A673 (cell line): ENCODE measurements around the gene CLCF1. TPM values are rescaled to one million over a fixed set of nuclear protein-coding genes. Genes with fewer than 3 reads are reported as not detected.

Source experiments
- BruUV-seq: library from RNA; stranded (reverse); fragments of 400-500 nt; replicated peaks from 2 replicates; lab custom pipeline; 2021; lab: Mats Ljungman, UMichigan
- CTCF ChIA-PET: fragments of 300-600 bp; sonication (Branson Sonifier 250); formaldehyde crosslinking; loops from one replicate; lab custom pipeline; 2022; ENCODE audit warnings: antibody characterized with exemption; lab: Charles Lee
- POLR2A ChIA-PET: fragments of 300-600 bp; sonication (Branson Sonifier 250); formaldehyde crosslinking; loops from one replicate; lab custom pipeline; 2022; ENCODE audit warnings: antibody characterized with exemption; ENCODE audit not compliant: low non-redundant PET; lab: Charles Lee
- DNase-seq: peaks from one replicate; pipeline ENCODE4 v3.0.0-alpha.2; 2015; ENCODE audit warnings: low spot score
- H3K27ac ChIP-seq: fragments of 200-600 bp; sonication (generic); 2 replicates; pipeline ENCODE4 v1.5.1; 2016; ENCODE audit warnings: mixed run types, low read depth, mild to moderate bottlenecking, mixed read lengths, antibody characterized with exemption, low read length; ENCODE audit not compliant: poor library complexity, severe bottlenecking
- H3K27me3 ChIP-seq: fragments of 200-600 bp; sonication (generic); replicated peaks from 2 replicates; pipeline ENCODE4 v1.6.1; 2017; ENCODE audit warnings: mixed run types, low read depth, mild to moderate bottlenecking, mixed read lengths, antibody characterized with exemption, low read length; ENCODE audit not compliant: insufficient read depth, poor library complexity
- H3K36me3 ChIP-seq: fragments of 200-600 bp; sonication (generic); 2 replicates; pipeline ENCODE4 v1.6.1; 2016; ENCODE audit warnings: mixed run types, mild to moderate bottlenecking, mixed read lengths, antibody characterized with exemption, low read length; ENCODE audit not compliant: insufficient read depth, poor library complexity, severe bottlenecking
- H3K4me1 ChIP-seq: fragments of 200-600 bp; sonication (generic); 2 replicates; pipeline ENCODE4 v1.6.1; 2017; ENCODE audit warnings: mixed run types, mild to moderate bottlenecking, mixed read lengths, antibody characterized with exemption, low read length; ENCODE audit not compliant: insufficient read depth, poor library complexity, severe bottlenecking
- H3K4me3 ChIP-seq: fragments of 200-600 bp; sonication (generic); 2 replicates; pipeline ENCODE4 v1.5.1; 2016; ENCODE audit warnings: low read depth, mixed run types, mild to moderate bottlenecking, mixed read lengths, low read length; ENCODE audit not compliant: poor library complexity, severe bottlenecking
- H3K9me3 ChIP-seq: fragments of 200-600 bp; sonication (generic); 2 replicates; pipeline ENCODE4 v1.6.1; 2016; ENCODE audit warnings: mixed run types, low read depth, mild to moderate bottlenecking, mixed read lengths, antibody characterized with exemption, low read length; ENCODE audit not compliant: poor library complexity, severe bottlenecking
- CTCF ChIP-seq: fragments of 300-800, 200-600 bp; sonication (generic); conservative IDR thresholded peaks from 2 replicates; pipeline ENCODE4 v1.5.1; 2017; ENCODE audit warnings: low read depth, mild to moderate bottlenecking, antibody characterized with exemption, low read length, moderate library complexity, mixed read lengths
- EZH2 ChIP-seq: fragments of 200-600 bp; sonication (generic); IDR thresholded peaks from 2 replicates; pipeline ENCODE4 v1.6.1; 2017; ENCODE audit warnings: borderline replicate concordance, low read depth, mild to moderate bottlenecking, mixed read lengths, antibody characterized with exemption, low read length; ENCODE audit not compliant: poor library complexity, severe bottlenecking
- intact Hi-C: fragments of 100-400 bp; cut with micrococcal nuclease; formaldehyde crosslinking; loops from one replicate; pipeline ENCODE4 v1.10.0; 2022; ENCODE audit not compliant: unreplicated experiment
- total RNA-seq: library from RNA; stranded (reverse); gene quantifications from 2 replicates; pipeline ENCODE4 v1.2.3, GENCODE V29; 2021

CLCF1 gene
- total RNA-seq, 1 experiment from 2014 or later, result 0.69 TPM

- peak overlapping the region; percentile 37 for H3K27ac ChIP-seq
- ChIA-PET CTCF (no interaction called here), POLR2A (no interaction called here)
- no TSS peak for BruUV-seq
- H3K4me1 ChIP-seq, result peaks cover 18% of the 10 kb centered on the region
- TF ChIP-seq CTCF (no peak), EZH2 (no peak)
- H3K36me3 ChIP-seq, result peaks cover 61% of the 10 kb centered on the region
- no peaks in the 10 kb centered on the region for H3K27me3 ChIP-seq
- DNase-seq, result no peak
- H3K4me3 ChIP-seq, result no peak overlapping the region
- no peaks in the 10 kb centered on the region for H3K9me3 ChIP-seq
- intact Hi-C loops, result no loop called here
Measured at GRCh38 chr11:67396587-67397389, 23.4 kb upstream of the CLCF1 start.

- H3K4me3 ChIP-seq, result no peak overlapping the region
- H3K4me1 ChIP-seq, result peaks cover 18% of the 10 kb centered on the region
- peaks cover 61% of the 10 kb centered on the region for H3K36me3 ChIP-seq
- ChIA-PET POLR2A (interaction anchor here (0.6 kb wide), 1 partner anchor 23 kb away, joined by 9 read pairs; the partner anchor contains the start of gene CLCF1), CTCF (no interaction called here)
- H3K27me3 ChIP-seq, result no peaks in the 10 kb centered on the region
- no peak for TF ChIP-seq EZH2
- no peaks in the 10 kb centered on the region for H3K9me3 ChIP-seq
- intact Hi-C loops, result no loop called here
- no TSS peak for BruUV-seq
- no peak for DNase-seq
- peak overlapping the region; percentile 37 for H3K27ac ChIP-seq
Measured at GRCh38 chr11:67396259-67396581, 22.8 kb upstream of the CLCF1 start.

GRCh38 chr11:67395555-67396258 lies 22.3 kb upstream of the CLCF1 start:
- ChIA-PET CTCF (no interaction called here), POLR2A (interaction anchor here (0.6 kb wide), 1 partner anchor 22 kb away, joined by 9 read pairs; the partner anchor contains the start of gene CLCF1)
- TF ChIP-seq CTCF (no peak), EZH2 (no peak)
- Histone ChIP-seq H3K27ac (no peak overlapping the region), H3K4me1 (peaks cover 20% of the 10 kb centered on the region), H3K9me3 (no peaks in the 10 kb centered on the region), H3K4me3 (no peak overlapping the region), H3K36me3 (peaks cover 61% of the 10 kb centered on the region), H3K27me3 (no peaks in the 10 kb centered on the region)
- DNase-seq, result no peak
- no TSS peak for BruUV-seq
- intact Hi-C loops, result no loop called here
